ENCODE results near the gene BRMS1. TPM values are rescaled to one million over a fixed set of nuclear protein-coding genes. Genes with fewer than 3 reads are reported as not detected.

The BRMS1 gene
- polyA plus RNA-seq, 1 donor (not counting 4 experiments of a cell fraction or from before 2014, with no cell fraction given), result 61.4 TPM

DNA sequence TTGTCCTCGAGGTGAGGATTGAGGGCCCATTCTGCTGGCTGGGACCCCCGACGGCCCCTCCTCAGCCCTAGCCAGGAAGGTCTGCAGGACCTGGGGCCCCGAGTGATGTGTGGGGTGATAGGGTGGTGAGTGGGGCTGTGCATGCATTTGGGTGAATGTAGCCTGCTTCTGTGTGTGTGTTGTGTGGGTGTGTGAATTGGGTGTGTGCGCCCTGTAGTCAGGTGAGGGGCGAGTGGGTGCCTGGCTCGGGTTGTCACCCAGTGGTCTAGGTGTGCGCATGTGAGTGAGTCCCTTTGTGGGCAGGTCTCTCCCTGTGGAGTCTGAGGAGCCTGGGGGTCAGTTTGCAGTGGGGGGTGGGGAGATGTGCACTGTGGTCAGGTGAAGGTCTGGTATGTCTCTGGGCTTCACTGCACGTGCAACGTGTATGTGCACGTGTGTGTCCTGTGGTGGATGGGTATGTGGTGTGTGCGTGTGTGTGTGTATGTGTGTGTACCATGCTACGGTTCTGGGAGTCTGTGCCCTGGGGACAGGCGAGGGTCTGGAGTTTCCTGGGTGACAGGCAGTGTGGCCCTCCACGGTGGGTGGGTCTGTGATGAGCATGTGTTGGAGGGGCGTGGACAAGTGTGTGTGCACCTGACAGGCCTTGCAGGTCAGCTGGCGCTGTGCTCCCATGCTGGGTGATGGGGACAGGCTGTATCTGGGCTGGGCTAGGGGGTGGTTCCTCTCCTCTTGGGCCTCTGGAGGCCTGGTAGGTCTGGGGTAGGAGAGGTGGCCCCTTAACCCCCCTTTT lies 52.2 kb downstream of the BRMS1 start:
- dilution Hi-C loops (cut with MboI; ENCODE audit: extremely low pct_ligation_motif_present, low sequenced_read_pairs), result no loop called here
- H2AFZ ChIP-seq (ENCODE audit: control insufficient read depth, low read length), result no peak overlapping the region

DNA sequence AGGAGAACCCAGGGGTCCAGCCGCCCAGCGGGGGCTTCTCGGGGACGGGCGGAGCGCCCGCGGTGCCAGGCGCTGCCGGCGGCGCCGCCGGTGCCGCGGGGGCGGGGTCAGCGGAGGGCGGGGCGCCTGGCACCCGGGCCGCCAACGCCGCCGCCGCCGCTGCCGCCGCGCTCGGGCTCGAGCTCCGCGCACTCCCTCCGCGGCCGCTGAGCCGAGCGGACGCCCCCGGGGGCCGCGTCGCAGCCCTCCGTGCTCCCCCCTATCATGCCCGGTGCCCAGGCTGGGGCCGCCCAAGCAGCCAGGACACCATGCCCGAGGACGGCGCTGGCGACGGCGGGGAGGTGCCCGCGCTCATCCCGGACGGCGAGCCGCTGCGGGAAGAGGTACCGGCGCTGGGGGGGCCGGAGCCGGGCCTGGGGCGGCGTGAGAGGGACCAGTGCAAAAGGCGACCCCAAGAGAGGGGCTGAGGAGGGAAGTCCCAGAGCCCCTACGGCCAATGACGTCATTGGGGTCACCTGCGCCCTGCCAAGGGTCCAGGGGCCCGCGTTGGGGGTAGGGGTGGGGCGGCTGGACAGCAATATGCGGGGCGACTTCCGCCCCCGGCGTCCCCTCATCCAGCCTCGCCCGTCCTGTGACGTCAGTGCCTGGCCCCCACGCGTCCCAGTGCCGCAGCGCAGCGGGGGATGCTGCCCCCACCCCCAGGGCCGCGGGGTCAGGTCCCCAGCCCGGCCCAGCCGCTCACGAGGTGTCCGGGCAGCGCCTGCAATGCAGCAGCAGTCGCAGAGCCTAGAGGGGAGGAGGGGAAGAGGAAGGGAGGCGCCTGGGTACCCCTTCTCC lies 53.0 kb downstream of the BRMS1 start, which contains the start of gene TMEM151A:
Gene TMEM151A, plus strand, starts transcription at position 189 of the 837 bp plus-strand sequence. Its CDS starts 120 bp downstream, at position 309.
- DNase-seq (ENCODE audit: low read depth, low spot score) (no peak), FAIRE-seq (no peak)
- no peaks in the 10 kb centered on the region for H4K20me1 ChIP-seq (ENCODE audit: control insufficient read depth, extremely low read depth, insufficient read depth, low read length)
- H3K9me3 ChIP-seq (ENCODE audit: control insufficient read depth, low read depth, low read length), result no peaks in the 10 kb centered on the region
- peak within 1 kb of the TSS; percentile 22 for H2AFZ ChIP-seq (ENCODE audit: control insufficient read depth, low read length)
- H3K9ac ChIP-seq (ENCODE audit: control insufficient read depth, extremely low read depth, insufficient read depth, low read length), result no peak within 1 kb of the TSS
- peaks cover 16% of the 10 kb centered on the region for H3K4me1 ChIP-seq (ENCODE audit: control insufficient read depth, extremely low read depth, insufficient read depth, low read length)
- H3K4me2 ChIP-seq (ENCODE audit: control insufficient read depth, extremely low read depth, insufficient read depth, low read depth, low read length), result peak within 1 kb of the TSS; percentile 60
- peak within 1 kb of the TSS; percentile 25 to 44 (median 43) for H3K4me3 ChIP-seq (ENCODE audit: control insufficient read depth in 2 of 3, extremely low read depth in 1 of 3, insufficient read depth in 2 of 3, low read depth in 1 of 3, low read length in 3 of 3)
- TF ChIP-seq, protein P1, sequence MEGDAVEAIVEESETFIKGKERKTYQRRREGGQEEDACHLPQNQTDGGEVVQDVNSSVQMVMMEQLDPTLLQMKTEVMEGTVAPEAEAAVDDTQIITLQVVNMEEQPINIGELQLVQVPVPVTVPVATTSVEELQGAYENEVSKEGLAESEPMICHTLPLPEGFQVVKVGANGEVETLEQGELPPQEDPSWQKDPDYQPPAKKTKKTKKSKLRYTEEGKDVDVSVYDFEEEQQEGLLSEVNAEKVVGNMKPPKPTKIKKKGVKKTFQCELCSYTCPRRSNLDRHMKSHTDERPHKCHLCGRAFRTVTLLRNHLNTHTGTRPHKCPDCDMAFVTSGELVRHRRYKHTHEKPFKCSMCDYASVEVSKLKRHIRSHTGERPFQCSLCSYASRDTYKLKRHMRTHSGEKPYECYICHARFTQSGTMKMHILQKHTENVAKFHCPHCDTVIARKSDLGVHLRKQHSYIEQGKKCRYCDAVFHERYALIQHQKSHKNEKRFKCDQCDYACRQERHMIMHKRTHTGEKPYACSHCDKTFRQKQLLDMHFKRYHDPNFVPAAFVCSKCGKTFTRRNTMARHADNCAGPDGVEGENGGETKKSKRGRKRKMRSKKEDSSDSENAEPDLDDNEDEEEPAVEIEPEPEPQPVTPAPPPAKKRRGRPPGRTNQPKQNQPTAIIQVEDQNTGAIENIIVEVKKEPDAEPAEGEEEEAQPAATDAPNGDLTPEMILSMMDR (optimal IDR thresholded peaks at IDR 0.05 in 1 of 3, IDR thresholded peaks at IDR 0.05 in 1 of 3, conservative IDR thresholded peaks at IDR 0.05 in 1 of 3; ENCODE audit: extremely low read depth in 1 of 3, insufficient read depth in 2 of 3, low read length in 3 of 3), result no peak
- TF ChIP-seq EZH2 (IDR thresholded peaks at IDR 0.05; ENCODE audit: low read length), result peak; percentile 17
- no peaks in the 10 kb centered on the region for H3K9me1 ChIP-seq (ENCODE audit: control insufficient read depth, extremely low read depth, insufficient read depth, low read length)
- H3K79me2 ChIP-seq (ENCODE audit: control insufficient read depth, insufficient read depth, low read length), result peaks cover 18% of the 10 kb centered on the region
- peaks cover 1 to 4% of the 10 kb centered on the region in 2 experiments for H3K36me3 ChIP-seq (ENCODE audit: control insufficient read depth in 2 of 2, extremely low read depth in 1 of 2, insufficient read depth in 2 of 2, low read length in 2 of 2)
- H3K27me3 ChIP-seq (ENCODE audit: control insufficient read depth, extremely low read depth, insufficient read depth, low read length), result peaks cover 29% of the 10 kb centered on the region
- H3K27ac ChIP-seq (ENCODE audit: control insufficient read depth, insufficient read depth, low read length), result no peak within 1 kb of the TSS
- dilution Hi-C loops (cut with MboI; ENCODE audit: extremely low pct_ligation_motif_present, low sequenced_read_pairs), result no loop called here

More for the DNA sequence above, 52.2 kb downstream of the BRMS1 start:
- no peaks in the 10 kb centered on the region for H3K9me3 ChIP-seq (ENCODE audit: control insufficient read depth, low read depth, low read length)
- no peak for FAIRE-seq
- no peak overlapping the region for H3K4me3 ChIP-seq (ENCODE audit: control insufficient read depth in 2 of 3, extremely low read depth in 1 of 3, insufficient read depth in 2 of 3, low read depth in 1 of 3, low read length in 3 of 3)
- no peaks in the 10 kb centered on the region for H3K9me1 ChIP-seq (ENCODE audit: control insufficient read depth, extremely low read depth, insufficient read depth, low read length)
- peaks cover 29% of the 10 kb centered on the region for H3K27me3 ChIP-seq (ENCODE audit: control insufficient read depth, extremely low read depth, insufficient read depth, low read length)
- H3K4me2 ChIP-seq (ENCODE audit: control insufficient read depth, extremely low read depth, insufficient read depth, low read depth, low read length), result no peak overlapping the region
- peak; percentile 5 for TF ChIP-seq EZH2 (IDR thresholded peaks at IDR 0.05; ENCODE audit: low read length)
- TF ChIP-seq, protein P1 (optimal IDR thresholded peaks at IDR 0.05 in 1 of 3, IDR thresholded peaks at IDR 0.05 in 1 of 3, conservative IDR thresholded peaks at IDR 0.05 in 1 of 3; ENCODE audit: extremely low read depth in 1 of 3, insufficient read depth in 2 of 3, low read length in 3 of 3), result no peak
- no peak for DNase-seq (ENCODE audit: low read depth, low spot score)
- peaks cover 13% of the 10 kb centered on the region for H3K4me1 ChIP-seq (ENCODE audit: control insufficient read depth, extremely low read depth, insufficient read depth, low read length)
- no peak overlapping the region for H3K27ac ChIP-seq (ENCODE audit: control insufficient read depth, insufficient read depth, low read length)
- peaks cover 10% of the 10 kb centered on the region for H3K79me2 ChIP-seq (ENCODE audit: control insufficient read depth, insufficient read depth, low read length)
- peaks cover under 1 to 1% of the 10 kb centered on the region in 2 experiments for H3K36me3 ChIP-seq (ENCODE audit: control insufficient read depth in 2 of 2, extremely low read depth in 1 of 2, insufficient read depth in 2 of 2, low read length in 2 of 2)
- no peaks in the 10 kb centered on the region for H4K20me1 ChIP-seq (ENCODE audit: control insufficient read depth, extremely low read depth, insufficient read depth, low read length)
- H3K9ac ChIP-seq (ENCODE audit: control insufficient read depth, extremely low read depth, insufficient read depth, low read length), result no peak overlapping the region
